HepG2 (cell line): Measurements from ENCODE around the gene PTPRN. TPM values are rescaled to one million over a fixed set of nuclear protein-coding genes. Genes with fewer than 3 reads are reported as not detected.

Experiments used
- LCORL ChIP-seq, 2 experiments: fragments of 450-650 bp in 1 of 2; sonication (generic) in 1 of 2; formaldehyde crosslinking in 1 of 2; IDR thresholded peaks; 2 replicates each; pipeline versions ENCODE4 v1.5.0 to v1.6.1; 2017 to 2020; ENCODE audit warnings: antibody characterized with exemption in 1 of 2, missing genetic modification reagents in 1 of 2
- MYNN ChIP-seq: sonication (generic); formaldehyde crosslinking; IDR thresholded peaks from 2 replicates; pipeline ENCODE4 v1.4.0; 2020; ENCODE audit warnings: mild to moderate bottlenecking, low read depth, missing genetic modification reagents
- NCOA5 ChIP-seq: sonication (generic); formaldehyde crosslinking; IDR thresholded peaks from 2 replicates; pipeline ENCODE4 v1.4.0; 2020; ENCODE audit warnings: missing genetic modification reagents
- RXRA ChIP-seq: sonication (generic); formaldehyde crosslinking; IDR thresholded peaks from 2 replicates; pipeline ENCODE4 v1.5.1; 2020; ENCODE audit warnings: missing genetic modification reagents
- SP140L ChIP-seq: sonication (generic); formaldehyde crosslinking; IDR thresholded peaks from 2 replicates; pipeline ENCODE4 v1.4.0; 2020; ENCODE audit warnings: missing genetic modification reagents, borderline replicate concordance
- SPEN ChIP-seq: sonication (generic); formaldehyde crosslinking; IDR thresholded peaks from 2 replicates; pipeline ENCODE4 v1.5.1; 2020; ENCODE audit warnings: low read depth, mild to moderate bottlenecking, missing genetic modification reagents
- TAF15 ChIP-seq: fragments of 200-400 bp; formaldehyde crosslinking; IDR thresholded peaks from one replicate; pipeline ENCODE4 v1.6.1; 2018; ENCODE audit warnings: mild to moderate bottlenecking, low read depth, low read length; ENCODE audit not compliant: poor library complexity, severe bottlenecking
- TOE1 ChIP-seq: sonication (generic); formaldehyde crosslinking; IDR thresholded peaks from 2 replicates; pipeline ENCODE4 v1.4.0; 2020; ENCODE audit warnings: mild to moderate bottlenecking, missing genetic modification reagents
- TSC22D2 ChIP-seq: sonication (generic); formaldehyde crosslinking; IDR thresholded peaks from 2 replicates; pipeline ENCODE4 v1.5.1; 2020; ENCODE audit warnings: missing genetic modification reagents, mild to moderate bottlenecking, borderline replicate concordance
- ZBTB26 ChIP-seq: IDR thresholded peaks from 2 replicates; pipeline ENCODE4 v1.6.1; 2016; ENCODE audit warnings: missing compliant biosample characterization, missing genetic modification reagents, borderline replicate concordance
- ZMAT3 ChIP-seq: sonication (generic); formaldehyde crosslinking; conservative IDR thresholded peaks from 2 replicates; pipeline ENCODE4 v1.7.0; 2021; ENCODE audit warnings: missing genetic modification reagents
- ZMYM3 ChIP-seq: sonication (generic); formaldehyde crosslinking; IDR thresholded peaks from 2 replicates; pipeline ENCODE4 v1.5.1; 2020; ENCODE audit warnings: mild to moderate bottlenecking, missing genetic modification reagents
- ZNF101 ChIP-seq: sonication (generic); formaldehyde crosslinking; IDR thresholded peaks from 2 replicates; pipeline ENCODE4 v1.4.0; 2020; ENCODE audit warnings: mild to moderate bottlenecking, low read depth, missing genetic modification reagents, borderline replicate concordance
- ZNF232 ChIP-seq: sonication (generic); formaldehyde crosslinking; IDR thresholded peaks from 2 replicates; pipeline ENCODE4 v1.4.0; 2020; ENCODE audit warnings: missing genetic modification reagents, borderline replicate concordance
- ZNF441 ChIP-seq: sonication (generic); formaldehyde crosslinking; IDR thresholded peaks from 2 replicates; pipeline ENCODE4 v1.7.0; 2021; ENCODE audit warnings: missing genetic modification reagents, borderline replicate concordance
- ZNF549 ChIP-seq: sonication (generic); formaldehyde crosslinking; IDR thresholded peaks from 2 replicates; pipeline ENCODE4 v1.5.0; 2020; ENCODE audit warnings: missing genetic modification reagents
- polyA plus RNA-seq, 8 experiments: library from polyadenylated mRNA; depleted of rRNA in 3 of 8; stranded (reverse) in 7 of 8; unstranded in 1 of 8; fragments of >200 nt; fragmentation: Illumina TruSeq in 4 of 8; extraction: Trizol in 4 of 8; gene quantifications; 2 replicates each; pipeline versions ENCODE4 v1.2.1 to v1.2.3, GENCODE V29; 2011 to 2016; ENCODE audit warnings: low read depth in 4 of 8, missing spikeins in 1 of 8, mixed read lengths in 1 of 8; ENCODE audit not compliant: insufficient read depth in 1 of 8
- total RNA-seq, 5 experiments: library from RNA; depleted of rRNA; stranded (reverse); fragments of >200 nt; fragmentation: Illumina TruSeq; extraction: Trizol; gene quantifications; 2 replicates each; pipeline ENCODE4 v1.2.3, GENCODE V29; 2016; ENCODE audit warnings: low read depth in 1 of 5
- TF ChIP-seq, protein P1 (sequence below): sonication (generic); formaldehyde crosslinking; IDR thresholded peaks from 2 replicates; pipeline ENCODE4 v1.8.1; 2023; ENCODE audit warnings: mild to moderate bottlenecking, missing genetic modification reagents
- TF ChIP-seq, protein P2 (sequence below): sonication (generic); formaldehyde crosslinking; conservative IDR thresholded peaks from 2 replicates; pipeline ENCODE4 v1.4.0; 2020; ENCODE audit warnings: mild to moderate bottlenecking, missing genetic modification reagents, moderate library complexity

PTPRN gene
- total and polyA plus RNA-seq, 2 of the 13 experiments (the other 11 are each of a cell fraction or from before 2014, with no cell fraction given), result 0.26 TPM; not detected in 1

GRCh38 chr2:219249203-219249980, 59.8 kb downstream of the PTPRN start (continued):
- peak; percentile 15; the same call in 1 of the 2 replicates for TF ChIP-seq ZNF232 (CRISPR knock-in tag)
- no peak for TF ChIP-seq ZNF101 (CRISPR knock-in tag)
- peak; percentile 35; the same call in 1 of the 2 replicates for TF ChIP-seq TSC22D2 (CRISPR knock-in tag)
- 0 out of 2 replicates have a peak, but pooled peaks have one; percentile 17 for TF ChIP-seq SP140L (CRISPR knock-in tag)
- TF ChIP-seq RXRA (CRISPR knock-in tag), result no peak; the same call in 1 of the 2 replicates
- TF ChIP-seq MYNN (CRISPR knock-in tag), result 0 out of 2 replicates have a peak, but pooled peaks have one; percentile 45
- TF ChIP-seq ZNF441, result peak; percentile 65; the same call in 1 of the 2 replicates
- TF ChIP-seq, protein P1, sequence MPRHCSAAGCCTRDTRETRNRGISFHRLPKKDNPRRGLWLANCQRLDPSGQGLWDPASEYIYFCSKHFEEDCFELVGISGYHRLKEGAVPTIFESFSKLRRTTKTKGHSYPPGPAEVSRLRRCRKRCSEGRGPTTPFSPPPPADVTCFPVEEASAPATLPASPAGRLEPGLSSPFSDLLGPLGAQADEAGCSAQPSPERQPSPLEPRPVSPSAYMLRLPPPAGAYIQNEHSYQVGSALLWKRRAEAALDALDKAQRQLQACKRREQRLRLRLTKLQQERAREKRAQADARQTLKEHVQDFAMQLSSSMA (CRISPR knock-in tag), result no peak; the same call in none of the 2 replicates
- TF ChIP-seq SPEN, result peak; percentile 74
- no peak for TF ChIP-seq LCORL (IDR thresholded peaks at IDR 0.05)
- TF ChIP-seq LCORL (CRISPR knock-in tag; IDR thresholded peaks at IDR 0.05), result peak; percentile 30; the same call in 1 of the 2 replicates
- peak; percentile 11; the same call in 1 of the 2 replicates for TF ChIP-seq ZBTB26 (CRISPR knock-in tag)
- no peak for TF ChIP-seq TOE1 (CRISPR knock-in tag)
- TF ChIP-seq TAF15, result no peak
- TF ChIP-seq, protein P2, sequence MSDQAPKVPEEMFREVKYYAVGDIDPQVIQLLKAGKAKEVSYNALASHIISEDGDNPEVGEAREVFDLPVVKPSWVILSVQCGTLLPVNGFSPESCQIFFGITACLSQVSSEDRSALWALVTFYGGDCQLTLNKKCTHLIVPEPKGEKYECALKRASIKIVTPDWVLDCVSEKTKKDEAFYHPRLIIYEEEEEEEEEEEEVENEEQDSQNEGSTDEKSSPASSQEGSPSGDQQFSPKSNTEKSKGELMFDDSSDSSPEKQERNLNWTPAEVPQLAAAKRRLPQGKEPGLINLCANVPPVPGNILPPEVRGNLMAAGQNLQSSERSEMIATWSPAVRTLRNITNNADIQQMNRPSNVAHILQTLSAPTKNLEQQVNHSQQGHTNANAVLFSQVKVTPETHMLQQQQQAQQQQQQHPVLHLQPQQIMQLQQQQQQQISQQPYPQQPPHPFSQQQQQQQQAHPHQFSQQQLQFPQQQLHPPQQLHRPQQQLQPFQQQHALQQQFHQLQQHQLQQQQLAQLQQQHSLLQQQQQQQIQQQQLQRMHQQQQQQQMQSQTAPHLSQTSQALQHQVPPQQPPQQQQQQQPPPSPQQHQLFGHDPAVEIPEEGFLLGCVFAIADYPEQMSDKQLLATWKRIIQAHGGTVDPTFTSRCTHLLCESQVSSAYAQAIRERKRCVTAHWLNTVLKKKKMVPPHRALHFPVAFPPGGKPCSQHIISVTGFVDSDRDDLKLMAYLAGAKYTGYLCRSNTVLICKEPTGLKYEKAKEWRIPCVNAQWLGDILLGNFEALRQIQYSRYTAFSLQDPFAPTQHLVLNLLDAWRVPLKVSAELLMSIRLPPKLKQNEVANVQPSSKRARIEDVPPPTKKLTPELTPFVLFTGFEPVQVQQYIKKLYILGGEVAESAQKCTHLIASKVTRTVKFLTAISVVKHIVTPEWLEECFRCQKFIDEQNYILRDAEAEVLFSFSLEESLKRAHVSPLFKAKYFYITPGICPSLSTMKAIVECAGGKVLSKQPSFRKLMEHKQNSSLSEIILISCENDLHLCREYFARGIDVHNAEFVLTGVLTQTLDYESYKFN (CRISPR knock-in tag), result peak; percentile 97
- peak; percentile 85 for TF ChIP-seq ZMAT3 (CRISPR knock-in tag)
- TF ChIP-seq NCOA5 (CRISPR knock-in tag), result no peak
- TF ChIP-seq ZMYM3, result peak; percentile 80; the same call in 1 of the 2 replicates
- no peak for TF ChIP-seq ZNF549 (CRISPR knock-in tag)
